Skeletal muscle tissue (tissue), 4 donors: Measurements from ENCODE around the gene PAM16. TPM values are rescaled to one million over a fixed set of nuclear protein-coding genes. Genes with fewer than 3 reads are reported as not detected.
A peak's percentile ranks its signal among the peaks of the same experiment; 100 is the strongest.

ENCODE experiments used
- H3K27ac ChIP-seq: one replicate; pipeline ENCODE4 v1.7.0; 2013; ENCODE audit warnings: mild to moderate bottlenecking, low read depth, low read length, inconsistent platforms
- H3K27me3 ChIP-seq, 3 donors: one replicate each; pipeline ENCODE4 v1.7.0; 2013; ENCODE audit warnings: low read length in 3 of 3; ENCODE audit not compliant: control insufficient read depth in 3 of 3, insufficient read depth in 3 of 3
- H3K36me3 ChIP-seq, 3 donors: one replicate each; pipeline ENCODE4 v1.7.0; 2013; ENCODE audit warnings: low read length in 3 of 3; ENCODE audit not compliant: control insufficient read depth in 3 of 3, insufficient read depth in 3 of 3
- H3K4me1 ChIP-seq, 3 donors: one replicate each; pipeline ENCODE4 v1.7.0; 2013; ENCODE audit warnings: low read length in 3 of 3, mild to moderate bottlenecking in 3 of 3; ENCODE audit not compliant: control insufficient read depth in 3 of 3, insufficient read depth in 3 of 3
- H3K4me3 ChIP-seq, 3 donors: one replicate each; pipeline ENCODE4 v1.7.0; 2013; ENCODE audit warnings: low read length in 3 of 3
- H3K9ac ChIP-seq, 3 donors: one replicate each; pipeline ENCODE4 v1.7.0; 2013; ENCODE audit warnings: low read length in 3 of 3, mild to moderate bottlenecking in 3 of 3, moderate library complexity in 2 of 3, low read depth in 1 of 3
- H3K9me3 ChIP-seq, 3 donors: one replicate each; pipeline ENCODE4 v1.7.0; 2013; ENCODE audit warnings: low read length in 3 of 3; ENCODE audit not compliant: control insufficient read depth in 3 of 3
- total RNA-seq: library from RNA; depleted of rRNA; stranded (reverse); fragments of >200 nt; gene quantifications from one replicate; pipeline ENCODE4 v1.2.3, GENCODE V29; 2014
- donor health status: Osteomylitis.

Gene PAM16
- total RNA-seq, 1 donor from 2014 or later, result 32.9 TPM

- Histone ChIP-seq H3K27ac (peak overlapping the region; percentile 57), H3K4me1 (peaks cover 9 to 35% (median 22%) of the 10 kb centered on the region in 3 donors), H3K4me3 (no peak overlapping the region), H3K9ac (peak overlapping the region in 2 of 3 donors; percentile 1 to 45), H3K27me3 (no peaks in the 10 kb centered on the region), H3K9me3 (no peaks in the 10 kb centered on the region), H3K36me3 (peaks cover 7 to 10% (median 8%) of the 10 kb centered on the region in 3 donors)
Observed at GRCh38 chr16:4389051-4389955, 38.2 kb upstream of the PAM16 start.

- Histone ChIP-seq H3K9ac (peak overlapping the region in 1 of 3 donors; percentile 45), H3K4me3 (no peak overlapping the region), H3K9me3 (no peaks in the 10 kb centered on the region), H3K36me3 (peaks cover 7 to 11% (median 10%) of the 10 kb centered on the region in 3 donors), H3K4me1 (peaks cover 9 to 38% (median 22%) of the 10 kb centered on the region in 3 donors), H3K27me3 (no peaks in the 10 kb centered on the region), H3K27ac (peak overlapping the region; percentile 70)
Observed at GRCh38 chr16:4388271-4389021, 37.3 kb upstream of the PAM16 start.

GRCh38 chr16:4387781-4388180 is 36.7 kb upstream of the PAM16 start:
- peaks cover 7 to 12% (median 10%) of the 10 kb centered on the region in 3 donors for H3K36me3 ChIP-seq
- H3K27ac ChIP-seq, result peak overlapping the region; percentile 70
- H3K27me3 ChIP-seq, result no peaks in the 10 kb centered on the region
- H3K9ac ChIP-seq, result peak overlapping the region in 1 of 3 donors; percentile 33
- no peak overlapping the region for H3K4me3 ChIP-seq
- no peaks in the 10 kb centered on the region for H3K9me3 ChIP-seq
- peaks cover 9 to 34% (median 22%) of the 10 kb centered on the region in 3 donors for H3K4me1 ChIP-seq

- Histone ChIP-seq H3K9me3 (no peaks in the 10 kb centered on the region), H3K4me1 (peaks cover 10 to 34% (median 24%) of the 10 kb centered on the region in 3 donors), H3K4me3 (no peak overlapping the region), H3K27me3 (no peaks in the 10 kb centered on the region), H3K27ac (peak overlapping the region; percentile 33), H3K9ac (peak overlapping the region in 2 of 3 donors; percentile 20 to 45), H3K36me3 (peaks cover 7 to 12% (median 10%) of the 10 kb centered on the region in 3 donors)
Observed at GRCh38 chr16:4386951-4387565, 35.9 kb upstream of the PAM16 start.

GRCh38 chr16:4386451-4386805 is 35.3 kb upstream of the PAM16 start:
- Histone ChIP-seq H3K27me3 (no peaks in the 10 kb centered on the region), H3K9me3 (no peaks in the 10 kb centered on the region), H3K27ac (peak overlapping the region; percentile 33), H3K36me3 (peaks cover 7 to 14% (median 10%) of the 10 kb centered on the region in 3 donors), H3K9ac (peak overlapping the region in 1 of 3 donors; percentile 50), H3K4me1 (peaks cover 16 to 38% (median 30%) of the 10 kb centered on the region in 3 donors), H3K4me3 (no peak overlapping the region)

GRCh38 chr16:4385789-4386450 is 34.8 kb upstream of the PAM16 start:
- peaks cover 20 to 43% (median 36%) of the 10 kb centered on the region in 3 donors for H3K4me1 ChIP-seq
- H3K36me3 ChIP-seq, result peaks cover 7 to 16% (median 10%) of the 10 kb centered on the region in 3 donors
- no peak overlapping the region for H3K4me3 ChIP-seq
- H3K9ac ChIP-seq, result peak overlapping the region in 1 of 3 donors; percentile 50
- no peaks in the 10 kb centered on the region for H3K27me3 ChIP-seq
- H3K9me3 ChIP-seq, result no peaks in the 10 kb centered on the region
- H3K27ac ChIP-seq, result peak overlapping the region; percentile 33

- Histone ChIP-seq H3K27ac (no peak overlapping the region), H3K27me3 (no peaks in the 10 kb centered on the region), H3K4me3 (no peak overlapping the region), H3K9ac (no peak overlapping the region), H3K9me3 (no peaks in the 10 kb centered on the region), H3K4me1 (peaks cover 26 to 49% (median 42%) of the 10 kb centered on the region in 3 donors), H3K36me3 (peaks cover 4 to 20% (median 7%) of the 10 kb centered on the region in 3 donors)
Observed at GRCh38 chr16:4385066-4385788, 34.1 kb upstream of the PAM16 start.

- Histone ChIP-seq H3K9ac (peak overlapping the region in 1 of 3 donors; percentile 3), H3K27me3 (no peaks in the 10 kb centered on the region), H3K9me3 (no peaks in the 10 kb centered on the region), H3K4me3 (no peak overlapping the region), H3K27ac (no peak overlapping the region), H3K36me3 (peaks cover 2 to 17% (median 7%) of the 10 kb centered on the region in 3 donors), H3K4me1 (peaks cover 28 to 48% (median 38%) of the 10 kb centered on the region in 3 donors)
Observed at GRCh38 chr16:4384509-4384942, 33.4 kb upstream of the PAM16 start.
